ENCODE results near the gene L3MBTL4.

DNA sequence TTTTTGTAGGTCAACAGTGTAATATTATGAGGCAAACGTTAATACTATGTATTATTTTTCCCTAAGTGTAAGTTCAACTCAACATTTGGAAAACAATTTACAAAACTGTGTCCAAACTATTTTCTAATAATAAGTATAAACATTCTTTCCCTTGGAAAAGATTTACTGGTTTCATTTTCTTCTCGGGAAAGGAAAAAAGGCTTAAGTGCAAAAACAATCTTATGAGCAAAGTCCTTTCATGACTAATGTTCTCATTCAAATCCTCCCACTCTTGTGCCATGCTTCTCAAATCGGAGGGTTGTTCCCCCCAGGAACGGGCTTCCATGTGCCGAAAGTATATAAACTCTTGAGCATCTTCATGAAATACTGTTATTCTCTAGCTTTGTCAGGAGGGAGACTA lies 19.8 kb upstream of the L3MBTL4 start:
- TF ChIP-seq POLR2A (IDR thresholded peaks at IDR 0.05) (no peak), POLR2AphosphoS5 (IDR thresholded peaks at IDR 0.05) (no peak)
- TF ChIP-seq, protein P1, sequence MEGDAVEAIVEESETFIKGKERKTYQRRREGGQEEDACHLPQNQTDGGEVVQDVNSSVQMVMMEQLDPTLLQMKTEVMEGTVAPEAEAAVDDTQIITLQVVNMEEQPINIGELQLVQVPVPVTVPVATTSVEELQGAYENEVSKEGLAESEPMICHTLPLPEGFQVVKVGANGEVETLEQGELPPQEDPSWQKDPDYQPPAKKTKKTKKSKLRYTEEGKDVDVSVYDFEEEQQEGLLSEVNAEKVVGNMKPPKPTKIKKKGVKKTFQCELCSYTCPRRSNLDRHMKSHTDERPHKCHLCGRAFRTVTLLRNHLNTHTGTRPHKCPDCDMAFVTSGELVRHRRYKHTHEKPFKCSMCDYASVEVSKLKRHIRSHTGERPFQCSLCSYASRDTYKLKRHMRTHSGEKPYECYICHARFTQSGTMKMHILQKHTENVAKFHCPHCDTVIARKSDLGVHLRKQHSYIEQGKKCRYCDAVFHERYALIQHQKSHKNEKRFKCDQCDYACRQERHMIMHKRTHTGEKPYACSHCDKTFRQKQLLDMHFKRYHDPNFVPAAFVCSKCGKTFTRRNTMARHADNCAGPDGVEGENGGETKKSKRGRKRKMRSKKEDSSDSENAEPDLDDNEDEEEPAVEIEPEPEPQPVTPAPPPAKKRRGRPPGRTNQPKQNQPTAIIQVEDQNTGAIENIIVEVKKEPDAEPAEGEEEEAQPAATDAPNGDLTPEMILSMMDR (IDR thresholded peaks at IDR 0.05): no peak
